ENCODE measurements around the gene PARP12.

The PARP12 gene

GRCh38 chr7:139984642-139985539, 77.9 kb downstream of the PARP12 start:
- no peak overlapping the region for H4K8ac ChIP-seq (ENCODE audit: low read depth, low read length)
- no peaks in the 10 kb centered on the region for H3K79me1 ChIP-seq (ENCODE audit: low read length)
- no peak overlapping the region for H2BK12ac ChIP-seq (ENCODE audit: low read length)
- no peaks in the 10 kb centered on the region for H3K27me3 ChIP-seq (ENCODE audit: insufficient read depth, low read length)
- H3K79me2 ChIP-seq (ENCODE audit: control insufficient read depth, insufficient read depth, low read length, poor library complexity), result no peaks in the 10 kb centered on the region
- no peak overlapping the region for H3K14ac ChIP-seq (ENCODE audit: low read length)
- peaks cover 4% of the 10 kb centered on the region for H3K9me3 ChIP-seq (ENCODE audit: insufficient read depth, low read depth, low read length)
- H3K36me3 ChIP-seq (ENCODE audit: control insufficient read depth in 1 of 2, insufficient read depth in 2 of 2, low read length in 2 of 2), result no peaks in the 10 kb centered on the region
- H3K18ac ChIP-seq (ENCODE audit: low read length), result no peak overlapping the region
- no peak overlapping the region for H2BK120ac ChIP-seq (ENCODE audit: insufficient read depth, low read length, poor library complexity)
- H3K23ac ChIP-seq (ENCODE audit: low read length), result no peak overlapping the region
- no peak overlapping the region for H4K91ac ChIP-seq (ENCODE audit: low read depth, low read length)
- WGBS (ENCODE audit: extremely low coverage, insufficient coverage, insufficient read length), result no CpG with 5 or more reads among the region's 8 CpGs
- no peak overlapping the region for H3K4me2 ChIP-seq (ENCODE audit: low read length)
- no peak overlapping the region for H3K4ac ChIP-seq (ENCODE audit: low read depth, low read length)
- no peak overlapping the region for H4K12ac ChIP-seq (ENCODE audit: low read depth, low read length)
- H2AFZ ChIP-seq (ENCODE audit: insufficient read depth, low read length, poor library complexity), result no peak overlapping the region
- H3K9ac ChIP-seq (ENCODE audit: low read length), result no peak overlapping the region
- H3K27ac ChIP-seq (ENCODE audit: low read depth, low read length), result no peak overlapping the region
- H2AK5ac ChIP-seq (ENCODE audit: low read length), result no peak overlapping the region
- no peak overlapping the region for H3K4me3 ChIP-seq (ENCODE audit: low read depth, low read length)
- H2BK5ac ChIP-seq (ENCODE audit: low read depth, low read length, poor library complexity), result no peak overlapping the region
- no peak for DNase-seq
- no peaks in the 10 kb centered on the region for H3K4me1 ChIP-seq (ENCODE audit: control insufficient read depth in 1 of 2, insufficient read depth in 2 of 2, low read length in 2 of 2)

GRCh38 chr7:139982927-139983920, 79.5 kb downstream of the PARP12 start:
- no peak for DNase-seq
- no peak overlapping the region for H4K12ac ChIP-seq (ENCODE audit: low read depth, low read length)
- no peaks in the 10 kb centered on the region for H3K36me3 ChIP-seq (ENCODE audit: control insufficient read depth in 1 of 2, insufficient read depth in 2 of 2, low read length in 2 of 2)
- H3K14ac ChIP-seq (ENCODE audit: low read length), result no peak overlapping the region
- no peak overlapping the region for H3K9ac ChIP-seq (ENCODE audit: low read length)
- no peak overlapping the region for H2BK120ac ChIP-seq (ENCODE audit: insufficient read depth, low read length, poor library complexity)
- no peak overlapping the region for H3K18ac ChIP-seq (ENCODE audit: low read length)
- H4K8ac ChIP-seq (ENCODE audit: low read depth, low read length), result no peak overlapping the region
- H3K4ac ChIP-seq (ENCODE audit: low read depth, low read length), result no peak overlapping the region
- H2AK5ac ChIP-seq (ENCODE audit: low read length), result no peak overlapping the region
- H3K23ac ChIP-seq (ENCODE audit: low read length), result no peak overlapping the region
- H3K4me1 ChIP-seq (ENCODE audit: control insufficient read depth in 1 of 2, insufficient read depth in 2 of 2, low read length in 2 of 2), result no peaks in the 10 kb centered on the region
- no peak overlapping the region for H3K4me3 ChIP-seq (ENCODE audit: low read depth, low read length)
- H4K91ac ChIP-seq (ENCODE audit: low read depth, low read length), result no peak overlapping the region
- H3K27me3 ChIP-seq (ENCODE audit: insufficient read depth, low read length), result no peaks in the 10 kb centered on the region
- H3K4me2 ChIP-seq (ENCODE audit: low read length), result no peak overlapping the region
- no peaks in the 10 kb centered on the region for H3K79me1 ChIP-seq (ENCODE audit: low read length)
- no peak overlapping the region for H2BK5ac ChIP-seq (ENCODE audit: low read depth, low read length, poor library complexity)
- no peaks in the 10 kb centered on the region for H3K79me2 ChIP-seq (ENCODE audit: control insufficient read depth, insufficient read depth, low read length, poor library complexity)
- no peak overlapping the region for H3K27ac ChIP-seq (ENCODE audit: low read depth, low read length)
- no CpG with 5 or more reads among the region's 9 CpGs for WGBS (ENCODE audit: extremely low coverage, insufficient coverage, insufficient read length)
- no peak overlapping the region for H2BK12ac ChIP-seq (ENCODE audit: low read length)
- no peak overlapping the region for H2AFZ ChIP-seq (ENCODE audit: insufficient read depth, low read length, poor library complexity)
- peaks cover 1% of the 10 kb centered on the region for H3K9me3 ChIP-seq (ENCODE audit: insufficient read depth, low read depth, low read length)

- H3K27me3 ChIP-seq (ENCODE audit: insufficient read depth, low read length), result no peaks in the 10 kb centered on the region
- no peak overlapping the region for H3K4me3 ChIP-seq (ENCODE audit: low read depth, low read length)
- no peak overlapping the region for H3K18ac ChIP-seq (ENCODE audit: low read length)
- H3K14ac ChIP-seq (ENCODE audit: low read length), result no peak overlapping the region
- no peak overlapping the region for H4K12ac ChIP-seq (ENCODE audit: low read depth, low read length)
- H3K23ac ChIP-seq (ENCODE audit: low read length), result no peak overlapping the region
- H4K8ac ChIP-seq (ENCODE audit: low read depth, low read length), result no peak overlapping the region
- no peak overlapping the region for H3K4me2 ChIP-seq (ENCODE audit: low read length)
- DNase-seq, result no peak
- no peak overlapping the region for H3K27ac ChIP-seq (ENCODE audit: low read depth, low read length)
- no peak overlapping the region for H3K4ac ChIP-seq (ENCODE audit: low read depth, low read length)
- H2AK5ac ChIP-seq (ENCODE audit: low read length), result no peak overlapping the region
- H4K91ac ChIP-seq (ENCODE audit: low read depth, low read length), result no peak overlapping the region
- H3K79me2 ChIP-seq (ENCODE audit: control insufficient read depth, insufficient read depth, low read length, poor library complexity), result no peaks in the 10 kb centered on the region
- no peaks in the 10 kb centered on the region for H3K79me1 ChIP-seq (ENCODE audit: low read length)
- WGBS (ENCODE audit: extremely low coverage, insufficient coverage, insufficient read length), result no CpG with 5 or more reads among the region's 5 CpGs
- no peak overlapping the region for H2BK12ac ChIP-seq (ENCODE audit: low read length)
- no peaks in the 10 kb centered on the region for H3K9me3 ChIP-seq (ENCODE audit: insufficient read depth, low read depth, low read length)
- no peak overlapping the region for H2BK5ac ChIP-seq (ENCODE audit: low read depth, low read length, poor library complexity)
- no peak overlapping the region for H3K9ac ChIP-seq (ENCODE audit: low read length)
- no peak overlapping the region for H2BK120ac ChIP-seq (ENCODE audit: insufficient read depth, low read length, poor library complexity)
- H2AFZ ChIP-seq (ENCODE audit: insufficient read depth, low read length, poor library complexity), result no peak overlapping the region
- H3K36me3 ChIP-seq (ENCODE audit: control insufficient read depth in 1 of 2, insufficient read depth in 2 of 2, low read length in 2 of 2), result no peaks in the 10 kb centered on the region
- no peaks in the 10 kb centered on the region for H3K4me1 ChIP-seq (ENCODE audit: control insufficient read depth in 1 of 2, insufficient read depth in 2 of 2, low read length in 2 of 2)
These were observed 81.2 kb downstream of the PARP12 start for GRCh38 chr7:139981511-139981895.

GRCh38 chr7:139976838-139977656, 85.7 kb downstream of the PARP12 start:
- WGBS (ENCODE audit: extremely low coverage, insufficient coverage, insufficient read length), result no CpG with 5 or more reads among the region's 17 CpGs
- Histone ChIP-seq H3K27me3 (ENCODE audit: insufficient read depth, low read length) (no peaks in the 10 kb centered on the region), H3K79me2 (ENCODE audit: control insufficient read depth, insufficient read depth, low read length, poor library complexity) (no peaks in the 10 kb centered on the region), H4K8ac (ENCODE audit: low read depth, low read length) (no peak overlapping the region), H3K79me1 (ENCODE audit: low read length) (no peaks in the 10 kb centered on the region), H3K4me3 (ENCODE audit: low read depth, low read length) (no peak overlapping the region), H3K4me2 (ENCODE audit: low read length) (no peak overlapping the region), H2BK120ac (ENCODE audit: insufficient read depth, low read length, poor library complexity) (no peak overlapping the region), H2BK12ac (ENCODE audit: low read length) (no peak overlapping the region), H4K91ac (ENCODE audit: low read depth, low read length) (no peak overlapping the region), H3K14ac (ENCODE audit: low read length) (no peak overlapping the region), H3K4ac (ENCODE audit: low read depth, low read length) (no peak overlapping the region), H2AK5ac (ENCODE audit: low read length) (no peak overlapping the region), H3K18ac (ENCODE audit: low read length) (no peak overlapping the region), H3K23ac (ENCODE audit: low read length) (no peak overlapping the region), H3K9ac (ENCODE audit: low read length) (no peak overlapping the region), H2AFZ (ENCODE audit: insufficient read depth, low read length, poor library complexity) (no peak overlapping the region), H4K12ac (ENCODE audit: low read depth, low read length) (no peak overlapping the region), H3K4me1 (ENCODE audit: control insufficient read depth in 1 of 2, insufficient read depth in 2 of 2, low read length in 2 of 2) (no peaks in the 10 kb centered on the region), H3K36me3 (ENCODE audit: control insufficient read depth in 1 of 2, insufficient read depth in 2 of 2, low read length in 2 of 2) (no peaks in the 10 kb centered on the region), H3K9me3 (ENCODE audit: insufficient read depth, low read depth, low read length) (no peaks in the 10 kb centered on the region), H3K27ac (ENCODE audit: low read depth, low read length) (no peak overlapping the region), H2BK5ac (ENCODE audit: low read depth, low read length, poor library complexity) (no peak overlapping the region)
- no peak for DNase-seq

All from trophoblast cell (in vitro differentiated cells and primary cell).